Measurements from ENCODE around the gene POTEB3.
"Not testable (repeated sequence)": the region's sequence is repeated elsewhere in the genome, so short reads cannot be mapped to it uniquely, and the experiment has no call there.

DNA sequence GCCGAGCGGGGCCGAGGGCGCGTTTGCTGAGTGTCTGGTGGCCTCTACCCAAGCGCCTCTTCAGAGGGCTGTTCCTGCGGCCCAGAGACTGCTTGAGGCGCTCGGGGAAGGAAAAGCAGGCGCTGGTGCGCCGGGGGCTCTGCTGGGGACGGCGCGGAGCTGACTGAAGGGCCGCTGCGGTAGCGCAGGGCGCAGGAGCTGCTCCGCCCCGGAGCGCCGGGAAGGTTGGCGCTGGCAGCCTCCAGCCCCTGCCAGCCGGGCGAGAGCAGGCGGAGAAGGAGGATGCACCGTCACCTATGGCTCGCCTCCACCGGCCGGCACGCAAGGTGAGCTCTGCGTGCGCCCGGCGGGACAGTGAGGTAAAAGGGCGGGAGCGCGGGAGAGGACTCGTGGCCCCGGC is 11.2 kb upstream of the POTEB3 start:
- TF ChIP-seq, protein P1, sequence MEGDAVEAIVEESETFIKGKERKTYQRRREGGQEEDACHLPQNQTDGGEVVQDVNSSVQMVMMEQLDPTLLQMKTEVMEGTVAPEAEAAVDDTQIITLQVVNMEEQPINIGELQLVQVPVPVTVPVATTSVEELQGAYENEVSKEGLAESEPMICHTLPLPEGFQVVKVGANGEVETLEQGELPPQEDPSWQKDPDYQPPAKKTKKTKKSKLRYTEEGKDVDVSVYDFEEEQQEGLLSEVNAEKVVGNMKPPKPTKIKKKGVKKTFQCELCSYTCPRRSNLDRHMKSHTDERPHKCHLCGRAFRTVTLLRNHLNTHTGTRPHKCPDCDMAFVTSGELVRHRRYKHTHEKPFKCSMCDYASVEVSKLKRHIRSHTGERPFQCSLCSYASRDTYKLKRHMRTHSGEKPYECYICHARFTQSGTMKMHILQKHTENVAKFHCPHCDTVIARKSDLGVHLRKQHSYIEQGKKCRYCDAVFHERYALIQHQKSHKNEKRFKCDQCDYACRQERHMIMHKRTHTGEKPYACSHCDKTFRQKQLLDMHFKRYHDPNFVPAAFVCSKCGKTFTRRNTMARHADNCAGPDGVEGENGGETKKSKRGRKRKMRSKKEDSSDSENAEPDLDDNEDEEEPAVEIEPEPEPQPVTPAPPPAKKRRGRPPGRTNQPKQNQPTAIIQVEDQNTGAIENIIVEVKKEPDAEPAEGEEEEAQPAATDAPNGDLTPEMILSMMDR (IDR thresholded peaks at IDR 0.05) = not testable (repeated sequence)
- not testable (repeated sequence) for TF ChIP-seq POLR2A (IDR thresholded peaks at IDR 0.05); POLR2AphosphoS5 (IDR thresholded peaks at IDR 0.05); EP300 (IDR thresholded peaks at IDR 0.05; ENCODE audit: low read depth)
